ENCODE measurements around the gene BMP8A.

DNA sequence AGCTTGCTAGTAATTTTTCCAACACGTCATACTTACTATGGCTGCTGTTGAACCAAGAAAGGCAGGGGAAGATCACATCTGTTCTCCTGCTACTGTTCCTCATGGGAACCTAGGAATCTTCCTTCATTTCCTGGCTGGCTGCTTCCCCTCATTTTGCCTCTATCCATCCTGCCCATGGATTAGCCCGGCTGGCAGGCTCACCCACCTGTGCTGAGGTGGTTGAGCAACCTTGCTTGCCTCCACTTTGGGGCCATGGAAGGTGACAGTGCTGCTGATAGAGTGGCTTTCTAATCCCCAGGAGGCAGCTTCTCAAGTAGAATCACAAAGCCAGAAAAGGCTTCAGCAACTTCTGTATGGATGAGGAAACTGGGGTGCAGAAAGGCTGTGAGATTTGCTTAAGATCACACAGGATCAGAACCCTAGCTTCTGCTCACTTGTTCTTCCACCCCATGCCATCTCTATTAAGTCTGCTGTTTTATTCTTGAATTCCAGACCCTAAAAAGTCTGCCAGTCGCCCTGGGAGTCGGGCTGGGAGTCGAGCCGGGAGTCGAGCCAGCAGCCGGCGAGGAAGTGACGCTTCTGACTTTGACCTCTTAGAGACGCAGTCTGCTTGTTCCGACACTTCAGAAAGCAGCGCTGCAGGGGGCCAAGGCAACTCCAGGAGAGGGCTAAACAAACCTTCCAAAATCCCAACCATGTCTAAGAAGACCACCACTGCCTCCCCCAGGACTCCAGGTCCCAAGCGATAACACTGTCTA, 6.2 kb upstream of the BMP8A start:
- TF ChIP-seq CTCF (IDR thresholded peaks at IDR 0.05) (no peak), EZH2 (IDR thresholded peaks at IDR 0.05) (no peak)
